GM18519 (cell line): ENCODE results near the gene PDP2.

Experiments
- ATAC-seq: cut with Tn5 transposase; IDR thresholded peaks from one replicate; pipeline ENCODE4 v1.9.1; 2021; ENCODE audit warnings: mild to moderate bottlenecking, moderate library complexity; ENCODE audit not compliant: unreplicated experiment, low FRiP score

The PDP2 gene

GRCh38 chr16:66918355-66918754 lies 38.0 kb downstream of the PDP2 start:
- ATAC-seq = no peak

- ATAC-seq = no peak
Measured at GRCh38 chr16:66918803-66919568, 38.7 kb downstream of the PDP2 start, which contains the start of gene CDH16. Gene CDH16, minus strand, starts transcription at chr16:66918885. Its CDS starts 820 bp downstream, at chr16:66918065.

- ATAC-seq = no peak
Measured at GRCh38 chr16:66919569-66920298, 39.4 kb downstream of the PDP2 start.

GRCh38 chr16:66920299-66920590 lies 39.9 kb downstream of the PDP2 start:
- ATAC-seq = no peak

GRCh38 chr16:66920924-66921680 lies 40.8 kb downstream of the PDP2 start:
- no peak for ATAC-seq

GRCh38 chr16:66921729-66922450 lies 41.6 kb downstream of the PDP2 start:
- no peak for ATAC-seq

- ATAC-seq = no peak
Measured at GRCh38 chr16:66923247-66923731, 43.0 kb downstream of the PDP2 start.

- no peak for ATAC-seq
Measured at GRCh38 chr16:66923866-66924265, 43.6 kb downstream of the PDP2 start.

GRCh38 chr16:66924527-66925321 lies 44.4 kb downstream of the PDP2 start:
- no peak for ATAC-seq

- no peak for ATAC-seq
Measured at GRCh38 chr16:66925322-66925840, 45.1 kb downstream of the PDP2 start, which contains the start of gene RRAD. Gene RRAD, minus strand, starts transcription at chr16:66925535. Its CDS starts 356 bp downstream, at chr16:66925179.

- ATAC-seq = no peak
Measured at GRCh38 chr16:66926171-66926947, 46.0 kb downstream of the PDP2 start.

- no peak for ATAC-seq
Measured at GRCh38 chr16:66926961-66927436, 46.7 kb downstream of the PDP2 start.

GRCh38 chr16:66927918-66928649 lies 47.8 kb downstream of the PDP2 start:
- no peak for ATAC-seq

GRCh38 chr16:66928702-66929388 lies 48.5 kb downstream of the PDP2 start:
- no peak for ATAC-seq

GRCh38 chr16:66930189-66930588 lies 49.9 kb downstream of the PDP2 start:
- ATAC-seq = no peak

- no peak for ATAC-seq
Measured at GRCh38 chr16:66931665-66932064, 51.4 kb downstream of the PDP2 start.

- ATAC-seq = no peak
Measured at GRCh38 chr16:66932076-66932475, 51.8 kb downstream of the PDP2 start.
